A549 (cell line): ENCODE measurements around the gene PEF1. TPM values are rescaled to one million over a fixed set of nuclear protein-coding genes. Genes with fewer than 3 reads are reported as not detected.

Experiments
- ATAC-seq, 2 experiments: fragments of 200-7000 bp in 1 of 2; fragments of >200 bp in 1 of 2; cut with Nextera tagmentation in 1 of 2; cut with Tn5 transposase in 1 of 2; 3 replicates each; pipeline versions ENCODE4 v1.8.0 to v1.9.1; 2018 to 2020; ENCODE audit warnings: mild to moderate bottlenecking in 1 of 2, moderate library complexity in 1 of 2
- CTCF ChIA-PET: fragments of 300-600 bp; sonication (Branson Sonifier 250); formaldehyde crosslinking; extraction: SDS; loops from one replicate; lab custom pipeline; 2021; ENCODE audit warnings: antibody characterized with exemption, inconsistent platforms; lab: Yijun Ruan, JAX
- POLR2A ChIA-PET: fragments of 350-600 bp; formaldehyde crosslinking; extraction: SDS; loops from one replicate; lab custom pipeline; 2021; ENCODE audit warnings: antibody characterized with exemption, inconsistent platforms; lab: Yijun Ruan, JAX
- DNase-seq, 2 experiments: peaks; one replicate each; pipeline versions ENCODE4 v3.0.0 to v3.0.0-alpha.2; 2011 to 2016; ENCODE audit warnings: low read depth in 1 of 2, low spot score in 1 of 2
- FAIRE-seq: peaks from 2 replicates; lab custom pipeline; 2011; peaks lifted over from hg19 to GRCh38; lab: Jason Lieb, UNC
- H3K27ac ChIP-seq, 2 experiments: fragments of >200 bp; sonication (Bioruptor Twin); formaldehyde crosslinking; 3 replicates each; pipeline ENCODE4 v1.5.1; 2016 to 2017
- H3K4me1 ChIP-seq: fragments of >200 bp; sonication (Bioruptor Twin); formaldehyde crosslinking; 3 replicates; pipeline ENCODE4 v1.6.1; 2016
- H3K4me2 ChIP-seq: fragments of >200 bp; sonication (Bioruptor Twin); formaldehyde crosslinking; 3 replicates; pipeline ENCODE4 v1.6.1; 2016
- H3K4me3 ChIP-seq: fragments of >200 bp; sonication (Bioruptor Twin); formaldehyde crosslinking; 3 replicates; pipeline ENCODE4 v1.5.1; 2016
- H3K9me3 ChIP-seq: fragments of >200 bp; sonication (Bioruptor Twin); formaldehyde crosslinking; 3 replicates; pipeline ENCODE4 v1.6.1; 2016
- ATOH8 ChIP-seq: fragments of 250-450 bp; sonication (Bioruptor Pico); IDR thresholded peaks from 2 replicates; pipeline ENCODE4 v1.5.0; 2020; ENCODE audit warnings: low read depth, mild to moderate bottlenecking, moderate library complexity
- BCL3 ChIP-seq: fragments of >200 bp; sonication (Bioruptor Twin); formaldehyde crosslinking; IDR thresholded peaks from 3 replicates; pipeline ENCODE4 v1.6.1; 2016
- BHLHE40 ChIP-seq: IDR thresholded peaks from 2 replicates; pipeline ENCODE4 v1.6.1; 2012; ENCODE audit warnings: low read depth, low read length, inconsistent platforms
- CBX8 ChIP-seq: fragments of 200-600 bp; sonication (generic); IDR thresholded peaks from 2 replicates; pipeline ENCODE4 v1.6.1; 2016
- CEBPB ChIP-seq, 2 experiments: fragments of >200 bp in 1 of 2; sonication (Bioruptor Twin) in 1 of 2; formaldehyde crosslinking in 1 of 2; IDR thresholded peaks; 2 replicates each; pipeline ENCODE4 v1.6.1; 2012 to 2016
- CHD4 ChIP-seq: fragments of 200-600 bp; sonication (generic); IDR thresholded peaks from 2 replicates; pipeline ENCODE4 v1.6.1; 2016; ENCODE audit warnings: antibody characterized with exemption, mild to moderate bottlenecking, borderline replicate concordance
- CTCF ChIP-seq: fragments of >200 bp; sonication (Bioruptor Twin); formaldehyde crosslinking; IDR thresholded peaks from 3 replicates; pipeline ENCODE4 v1.5.1; 2016
- E2F6 ChIP-seq: IDR thresholded peaks from 2 replicates; pipeline ENCODE4 v1.6.1; 2012; ENCODE audit warnings: low read depth, borderline replicate concordance
- ESRRA ChIP-seq: fragments of 150-350 bp; IDR thresholded peaks from 2 replicates; pipeline ENCODE4 v1.6.1; 2014; ENCODE audit warnings: mild to moderate bottlenecking, low read length, borderline replicate concordance
- FOSB ChIP-seq: fragments of 250-450 bp; sonication (Bioruptor Pico); IDR thresholded peaks from 2 replicates; pipeline ENCODE4 v1.5.0; 2020; ENCODE audit warnings: mild to moderate bottlenecking, moderate library complexity
- FOSL2 ChIP-seq, 2 experiments: fragments of 450-650 bp in 1 of 2; fragments of >200 bp in 1 of 2; sonication (Bioruptor Twin) in 1 of 2; formaldehyde crosslinking; IDR thresholded peaks; 2 replicates each; pipeline versions ENCODE4 v1.5.0 to v1.6.1; 2016 to 2020; ENCODE audit warnings: mild to moderate bottlenecking in 1 of 2, moderate library complexity in 1 of 2
- GATA3 ChIP-seq: IDR thresholded peaks from 2 replicates; pipeline ENCODE4 v1.6.1; 2012; ENCODE audit warnings: borderline replicate concordance
- HDAC2 ChIP-seq: fragments of 200-600 bp; sonication (generic); IDR thresholded peaks from 2 replicates; pipeline ENCODE4 v1.6.1; 2016
- KDM5A ChIP-seq: fragments of 200-600 bp; sonication (generic); IDR thresholded peaks from 2 replicates; pipeline ENCODE4 v1.6.1; 2016; ENCODE audit warnings: antibody characterized with exemption, mild to moderate bottlenecking
- MAFK ChIP-seq: fragments of 450-650 bp; IDR thresholded peaks from 2 replicates; pipeline ENCODE4 v1.6.1; 2014; ENCODE audit not compliant: partially characterized antibody
- NFE2L2 ChIP-seq: fragments of 150-350 bp; conservative IDR thresholded peaks from 2 replicates; pipeline ENCODE4 v1.6.1; 2014; ENCODE audit warnings: low read length
- NPAS2 ChIP-seq: fragments of 250-450 bp; sonication (Bioruptor Pico); IDR thresholded peaks from 2 replicates; pipeline ENCODE4 v1.8.0; 2022; ENCODE audit warnings: mild to moderate bottlenecking, moderate library complexity, borderline replicate concordance
- POLR2AphosphoS2 ChIP-seq: conservative IDR thresholded peaks from 2 replicates; pipeline ENCODE4 v1.6.1; 2012; ENCODE audit warnings: low read length, improper control_type of control experiment, inconsistent platforms
- RAD21 ChIP-seq, 2 experiments: fragments of >200 bp in 1 of 2; sonication (Bioruptor Twin) in 1 of 2; formaldehyde crosslinking in 1 of 2; IDR thresholded peaks in 1 of 2; conservative IDR thresholded peaks in 1 of 2; 2 replicates in 1 of 2; 3 replicates in 1 of 2; pipeline ENCODE4 v1.6.1; 2012 to 2018; ENCODE audit warnings: inconsistent platforms in 1 of 2
- RARB ChIP-seq: fragments of 250-450 bp; sonication (Bioruptor Pico); IDR thresholded peaks from 2 replicates; pipeline ENCODE4 v1.8.0; 2021; ENCODE audit warnings: mild to moderate bottlenecking, moderate library complexity
- RCOR1 ChIP-seq: fragments of 150-350 bp; IDR thresholded peaks from 2 replicates; pipeline ENCODE4 v1.6.1; 2014; ENCODE audit warnings: antibody characterized with exemption, low read length, low read depth
- SREBF2 ChIP-seq: fragments of 450-650 bp; IDR thresholded peaks from 2 replicates; pipeline ENCODE4 v1.6.1; 2014; ENCODE audit warnings: mild to moderate bottlenecking, moderate library complexity
- TP53 ChIP-seq: fragments of 250-450 bp; sonication (Bioruptor Pico); IDR thresholded peaks from 2 replicates; pipeline ENCODE4 v1.5.0; 2021; ENCODE audit warnings: mild to moderate bottlenecking, moderate library complexity
- ZC3H11A ChIP-seq: fragments of 450-650 bp; IDR thresholded peaks from 2 replicates; pipeline ENCODE4 v1.6.1; 2014; ENCODE audit warnings: antibody characterized with exemption, mild to moderate bottlenecking
- ZNF302 ChIP-seq: fragments of 250-450 bp; sonication (Bioruptor Pico); IDR thresholded peaks from 2 replicates; pipeline ENCODE4 v1.9.0; 2021; ENCODE audit warnings: inconsistent platforms, mild to moderate bottlenecking, moderate library complexity
- WGBS: methylation state at CpG from one replicate; pipeline ENCODE4 v1.1.6; 2017; ENCODE audit errors: missing lambda C conversion rate; 5-methylcytosine and 5-hydroxymethylcytosine counted together
- polyA plus RNA-seq, 4 experiments: library from polyadenylated mRNA; depleted of rRNA in 3 of 4; stranded (reverse); fragments of >200 nt; fragmentation: RNase III in 1 of 4; extraction: RNeasy Plus Mini Kit Qiagen cat#74134 plus additional on column Dnase treatment in 1 of 4; gene quantifications; 2 replicates in 3 of 4; 3 replicates in 1 of 4; pipeline ENCODE4 v1.2.3, GENCODE V29; 2011 to 2017

PEF1 gene
- polyA plus RNA-seq, 2 of the 4 experiments (the other 2 are of a cell fraction), result 38.3 to 47.6 TPM

GRCh38 chr1:31674626-31675025 is 29.9 kb upstream of the PEF1 start (continued):
- TF ChIP-seq RCOR1 (no peak), CEBPB (IDR thresholded peaks at IDR 0.05) (no peak), ATOH8 (CRISPR knock-in tag) (no peak), TP53 (CRISPR knock-in tag) (no peak), MAFK (no peak)

- ChIA-PET POLR2A (no interaction called here), CTCF (interaction anchor here (0.7 to 2.1 kb wide), 3 partner anchors 19 to 116 kb away, joined by 3 to 7 read pairs (median 4); no protein-coding TSS in a partner anchor)
- Histone ChIP-seq H3K4me1 (peaks cover 15% of the 10 kb centered on the region), H3K4me3 (no peak overlapping the region), H3K4me2 (no peak overlapping the region), H3K9me3 (no peaks in the 10 kb centered on the region), H3K27ac (no peak overlapping the region)
- DNase-seq (no peak), ATAC-seq (no peak), FAIRE-seq (no peak)
- TF ChIP-seq BCL3 (no peak), SREBF2 (no peak), ZNF302 (CRISPR knock-in tag) (no peak)
- 89% methylated on average over 9 of the region's 9 CpGs for WGBS
Measured at GRCh38 chr1:31673433-31673832, 28.8 kb upstream of the PEF1 start.

- ATAC-seq (no peak), DNase-seq (no peak), FAIRE-seq (no peak)
- POLR2A ChIA-PET, result no interaction called here
- TF ChIP-seq NFE2L2 (no peak), KDM5A (no peak), RAD21 (conservative IDR thresholded peaks at IDR 0.05 in 1 of 2, IDR thresholded peaks at IDR 0.05 in 1 of 2) (no peak), FOSL2 (IDR thresholded peaks at IDR 0.05) (no peak), FOSL2 (CRISPR knock-in tag; IDR thresholded peaks at IDR 0.05) (no peak), ESRRA (no peak), GATA3 (no peak), FOSB (CRISPR knock-in tag) (no peak), RARB (no peak), ZC3H11A (no peak), HDAC2 (no peak), CBX8 (no peak), POLR2AphosphoS2 (no peak), NPAS2 (no peak), E2F6 (no peak), CTCF (no peak), TP53 (CRISPR knock-in tag) (no peak), BHLHE40 (no peak), CHD4 (no peak)
- 83% methylated on average over 4 of the region's 13 CpGs for WGBS
- H3K9me3 ChIP-seq, result no peaks in the 10 kb centered on the region
- H3K4me2 ChIP-seq, result no peak overlapping the region
- CTCF ChIA-PET, result interaction anchor here (0.7 to 2.1 kb wide), 2 partner anchors 43 to 116 kb away, joined by 4 to 7 read pairs; no protein-coding TSS in a partner anchor
- H3K27ac ChIP-seq, result no peak overlapping the region
- H3K4me3 ChIP-seq, result no peak overlapping the region
- H3K4me1 ChIP-seq, result peaks cover 15% of the 10 kb centered on the region
Measured at GRCh38 chr1:31672986-31673385, 28.3 kb upstream of the PEF1 start.
